OCI-LY7 (cell line): ENCODE results near the gene FBXO9. TPM values are rescaled to one million over a fixed set of nuclear protein-coding genes. Genes with fewer than 3 reads are reported as not detected.

ENCODE experiments used
- BruUV-seq: library from RNA; stranded (reverse); fragments of 400-500 nt; replicated peaks from 2 replicates; lab custom pipeline; 2021; lab: Mats Ljungman, UMichigan
- CTCF ChIA-PET: fragments of 300-600 bp; sonication (Branson Sonifier 250); formaldehyde crosslinking; loops from one replicate; lab custom pipeline; 2022; ENCODE audit warnings: antibody characterized with exemption; ENCODE audit not compliant: unreplicated experiment; lab: Charles Lee
- POLR2A ChIA-PET: fragments of 300-600 bp; sonication (Branson Sonifier 250); formaldehyde crosslinking; loops from one replicate; lab custom pipeline; 2022; ENCODE audit warnings: antibody characterized with exemption; lab: Charles Lee
- DNase-seq: peaks from one replicate; pipeline ENCODE4 v3.0.0-alpha.2; 2015; ENCODE audit warnings: low spot score
- H2AFZ ChIP-seq: fragments of 200-600 bp; sonication (generic), shearing (Covaris generic); 2 replicates; pipeline ENCODE4 v1.6.1; 2014; ENCODE audit warnings: mild to moderate bottlenecking, antibody characterized with exemption, low read length, moderate library complexity
- H3K27ac ChIP-seq: fragments of 200-600 bp; sonication (generic); 2 replicates; pipeline ENCODE4 v1.5.1; 2014; ENCODE audit warnings: mixed run types, low read depth, mild to moderate bottlenecking, moderate library complexity, low read length, inconsistent platforms; ENCODE audit not compliant: poor library complexity, severe bottlenecking
- H3K36me3 ChIP-seq: fragments of 200-600 bp; sonication (generic); 2 replicates; pipeline ENCODE4 v1.6.1; 2014; ENCODE audit warnings: mild to moderate bottlenecking, antibody characterized with exemption, low read length, moderate library complexity, mixed read lengths; ENCODE audit not compliant: insufficient read depth
- H3K4me1 ChIP-seq: fragments of 200-600 bp; sonication (generic); 2 replicates; pipeline ENCODE4 v1.5.1; 2014; ENCODE audit warnings: mild to moderate bottlenecking, low read length; ENCODE audit not compliant: insufficient read depth, poor library complexity, severe bottlenecking
- H3K4me2 ChIP-seq: fragments of 200-600 bp; sonication (generic); 2 replicates; pipeline ENCODE4 v1.6.1; 2014; ENCODE audit warnings: mild to moderate bottlenecking, low read length
- H3K4me3 ChIP-seq: fragments of 200-600 bp; sonication (generic); 2 replicates; pipeline ENCODE4 v1.5.1; 2014; ENCODE audit warnings: mild to moderate bottlenecking, low read depth, low read length; ENCODE audit not compliant: poor library complexity, severe bottlenecking
- H3K79me2 ChIP-seq: fragments of 200-600 bp; sonication (generic); 2 replicates; pipeline ENCODE4 v1.6.1; 2016; ENCODE audit warnings: low read depth, mild to moderate bottlenecking, low read length, moderate library complexity, mixed read lengths; ENCODE audit not compliant: insufficient read depth
- H3K9me2 ChIP-seq: fragments of 200-600 bp; sonication (generic); 2 replicates; pipeline ENCODE4 v1.6.1; 2016; ENCODE audit warnings: mild to moderate bottlenecking, low read length, mixed read lengths; ENCODE audit not compliant: insufficient read depth
- H3K9me3 ChIP-seq: fragments of 200-600 bp; sonication (generic); 2 replicates; pipeline ENCODE4 v1.6.1; 2014; ENCODE audit warnings: mild to moderate bottlenecking, mixed run types, low read length, mixed read lengths
- H4K20me1 ChIP-seq: fragments of 200-600 bp; sonication (generic); 2 replicates; pipeline ENCODE4 v1.6.1; 2014; ENCODE audit warnings: mild to moderate bottlenecking, antibody characterized with exemption, low read length, moderate library complexity, mixed read lengths; ENCODE audit not compliant: insufficient read depth
- CTCF ChIP-seq: fragments of 200-600 bp; sonication (generic); conservative IDR thresholded peaks from 2 replicates; pipeline ENCODE4 v1.5.1; 2014; ENCODE audit warnings: mild to moderate bottlenecking, antibody characterized with exemption, low read length, moderate library complexity, mixed read lengths
- EZH2phosphoT487 ChIP-seq: fragments of 200-600 bp; sonication (generic); IDR thresholded peaks from 2 replicates; pipeline ENCODE4 v1.6.1; 2018; ENCODE audit warnings: low read depth, borderline replicate concordance, mild to moderate bottlenecking, mixed run types, antibody characterized with exemption, low read length, moderate library complexity, mixed read lengths
- intact Hi-C: fragments of 100-400 bp; cut with micrococcal nuclease; formaldehyde crosslinking; loops from one replicate; pipeline ENCODE4 v1.10.0; 2022; ENCODE audit not compliant: unreplicated experiment
- total RNA-seq, 2 experiments: library from RNA; depleted of rRNA in 1 of 2; stranded (reverse); fragments of >200 nt in 1 of 2; shearing (Covaris generic) in 1 of 2; gene quantifications; 2 replicates each; pipeline ENCODE4 v1.2.3, GENCODE V29; 2014 to 2022

The FBXO9 gene
- total RNA-seq, 2 experiments from 2014 or later: 23.5 to 67.7 TPM

DNA sequence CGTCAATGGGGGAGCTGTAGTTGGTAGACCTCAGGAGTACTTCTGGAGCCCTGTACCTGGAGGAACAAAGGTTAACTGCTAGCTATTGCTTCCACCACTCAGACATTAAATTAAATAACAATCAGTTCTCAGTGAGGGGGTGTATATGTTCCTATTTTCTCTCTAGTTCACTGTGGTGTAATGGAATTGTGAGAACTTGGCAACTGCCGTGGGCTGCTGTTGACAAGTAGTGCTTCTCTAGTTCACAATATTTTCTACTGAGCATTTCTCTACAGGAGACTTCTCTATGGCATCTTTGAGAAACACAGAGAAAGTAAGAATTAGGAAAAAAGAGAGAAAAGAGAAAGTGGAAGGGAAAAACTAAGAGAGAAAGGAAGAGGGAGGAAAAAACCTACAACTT, 46.8 kb upstream of the FBXO9 start:
- intact Hi-C loops: no loop called here

DNA sequence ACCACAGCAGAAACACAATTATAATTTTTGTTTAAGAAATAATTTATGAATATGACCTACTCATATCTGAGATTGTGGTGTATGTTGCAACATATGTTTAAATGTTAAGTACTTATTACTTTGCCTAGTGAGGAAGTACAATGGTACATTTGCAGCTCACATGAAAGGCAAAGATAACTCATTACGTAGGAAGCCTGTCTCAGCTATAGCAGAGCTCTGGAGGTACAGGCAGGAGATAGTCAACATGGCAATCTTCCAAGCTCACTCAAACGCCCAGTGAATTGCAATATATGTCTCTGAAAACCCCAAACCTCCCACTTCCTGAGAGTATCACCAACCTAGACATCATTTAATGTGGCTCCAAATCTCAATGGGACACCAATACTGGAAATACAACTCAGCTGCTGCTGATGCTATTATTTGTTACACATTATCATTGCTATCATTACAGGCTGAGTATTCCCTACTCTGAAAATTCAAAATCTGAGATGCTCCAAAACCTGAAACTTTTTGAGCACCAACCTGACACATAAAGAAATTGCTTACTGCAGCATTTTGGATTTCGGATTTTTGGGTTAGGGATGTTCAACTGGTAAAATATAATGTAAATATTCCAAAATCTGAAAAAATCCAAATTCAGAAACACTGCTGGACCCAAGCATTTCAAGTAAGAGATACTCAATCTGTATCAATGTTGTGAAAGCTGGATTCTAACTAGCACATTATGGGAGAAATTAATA, 45.0 kb upstream of the FBXO9 start:
- no TSS peak for BruUV-seq
- Histone ChIP-seq H3K4me3 (no peak overlapping the region), H3K4me2 (no peak overlapping the region), H3K9me2 (no peaks in the 10 kb centered on the region), H4K20me1 (no peaks in the 10 kb centered on the region), H3K9me3 (no peaks in the 10 kb centered on the region), H3K4me1 (no peaks in the 10 kb centered on the region), H3K79me2 (no peaks in the 10 kb centered on the region), H3K36me3 (peaks cover 17% of the 10 kb centered on the region; the same call in 1 of the 2 replicates), H2AFZ (no peak overlapping the region), H3K27ac (no peak overlapping the region)
- no peak for DNase-seq
- ChIA-PET CTCF (no interaction called here), POLR2A (no interaction called here)
- intact Hi-C loops: no loop called here
- TF ChIP-seq CTCF: no peak
- no peak for TF ChIP-seq EZH2phosphoT487

More for the DNA sequence above, 46.8 kb upstream of the FBXO9 start:
- no peak for DNase-seq
- ChIA-PET POLR2A (no interaction called here), CTCF (no interaction called here)
- Histone ChIP-seq H3K36me3 (peaks cover 24% of the 10 kb centered on the region; the same call in 1 of the 2 replicates), H3K9me2 (no peaks in the 10 kb centered on the region), H3K9me3 (no peaks in the 10 kb centered on the region), H3K27ac (no peak overlapping the region), H3K4me3 (no peak overlapping the region), H2AFZ (no peak overlapping the region), H3K79me2 (no peaks in the 10 kb centered on the region), H3K4me1 (no peaks in the 10 kb centered on the region), H4K20me1 (no peaks in the 10 kb centered on the region), H3K4me2 (no peak overlapping the region)
- BruUV-seq: no TSS peak
- TF ChIP-seq CTCF (no peak), EZH2phosphoT487 (no peak)

DNA sequence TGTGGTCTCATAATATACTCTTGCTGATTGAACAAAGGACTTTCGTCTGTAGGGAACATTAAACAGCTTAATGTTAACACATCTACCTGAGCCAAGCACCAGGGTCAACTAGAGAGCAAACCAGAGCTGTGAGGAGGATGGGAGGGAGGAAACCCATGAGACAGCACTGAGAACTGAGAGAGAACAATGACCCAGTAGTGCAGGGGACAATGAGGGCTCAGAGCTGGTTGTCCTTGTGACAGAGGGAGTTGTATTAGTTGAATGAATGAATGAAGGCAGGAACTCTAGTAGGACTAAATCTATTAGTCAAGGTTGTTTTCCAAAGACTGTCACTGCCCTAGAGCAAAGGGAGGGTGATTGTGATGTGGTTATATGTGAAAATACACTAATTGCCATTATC, 41.9 kb upstream of the FBXO9 start:
- no TSS peak for BruUV-seq
- Histone ChIP-seq H3K4me3 (no peak overlapping the region), H3K27ac (no peak overlapping the region), H3K4me1 (no peaks in the 10 kb centered on the region), H3K9me3 (no peaks in the 10 kb centered on the region), H3K4me2 (no peak overlapping the region), H2AFZ (no peak overlapping the region), H3K9me2 (no peaks in the 10 kb centered on the region), H4K20me1 (no peaks in the 10 kb centered on the region), H3K79me2 (no peaks in the 10 kb centered on the region), H3K36me3 (peaks cover 4% of the 10 kb centered on the region)
- intact Hi-C loops: no loop called here
- ChIA-PET POLR2A (interaction anchor here (1.0 to 1.2 kb wide), 2 partner anchors 19 to 20 kb away, joined by 3 to 4 read pairs; no protein-coding TSS in a partner anchor), CTCF (no interaction called here)
- no peak for DNase-seq
- TF ChIP-seq CTCF (no peak), EZH2phosphoT487 (no peak)
